GM15510 (cell line): ENCODE measurements around the gene TTYH2.

Experiments used
- POLR2A ChIP-seq: IDR thresholded peaks from 3 replicates; pipeline ENCODE4 v1.6.1; 2011; ENCODE audit warnings: borderline replicate concordance; ENCODE audit not compliant: insufficient read length; ENCODE audit errors: extremely low read depth

TTYH2 gene

DNA sequence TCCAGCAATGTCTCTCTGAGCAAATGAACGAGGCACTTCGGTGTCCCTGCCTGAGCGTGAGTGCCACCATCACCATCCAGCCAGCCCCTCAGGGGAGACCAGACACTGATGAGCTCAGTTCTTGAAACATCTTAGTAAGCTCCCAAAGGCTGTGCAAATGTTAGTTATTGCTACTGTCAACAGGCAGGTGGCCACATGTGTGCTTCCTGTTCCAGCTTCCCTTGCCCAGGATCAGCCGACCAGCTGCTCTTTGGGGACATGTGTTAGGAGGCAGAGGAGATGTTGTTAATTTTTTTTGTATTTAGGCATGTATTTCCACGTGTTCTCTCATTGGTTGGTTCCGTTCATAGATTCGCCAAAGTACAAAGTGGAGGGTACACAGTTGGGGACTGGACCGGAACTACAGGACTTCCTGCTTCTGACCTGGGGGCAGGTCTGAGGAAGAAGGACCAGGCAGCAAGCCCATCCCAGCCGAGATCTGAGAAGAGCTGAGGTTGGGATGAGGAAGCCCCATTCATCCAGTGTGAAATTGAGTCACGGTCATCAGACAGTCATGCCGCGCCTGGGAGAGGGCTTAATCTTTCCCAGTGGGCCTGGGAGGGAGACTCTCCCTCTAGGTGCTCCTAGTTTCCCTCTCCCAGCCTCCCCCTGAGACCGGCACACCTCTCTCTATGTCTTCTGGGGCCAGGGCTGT is 3.8 kb downstream of the TTYH2 start:
- TF ChIP-seq POLR2A, result no peak

DNA sequence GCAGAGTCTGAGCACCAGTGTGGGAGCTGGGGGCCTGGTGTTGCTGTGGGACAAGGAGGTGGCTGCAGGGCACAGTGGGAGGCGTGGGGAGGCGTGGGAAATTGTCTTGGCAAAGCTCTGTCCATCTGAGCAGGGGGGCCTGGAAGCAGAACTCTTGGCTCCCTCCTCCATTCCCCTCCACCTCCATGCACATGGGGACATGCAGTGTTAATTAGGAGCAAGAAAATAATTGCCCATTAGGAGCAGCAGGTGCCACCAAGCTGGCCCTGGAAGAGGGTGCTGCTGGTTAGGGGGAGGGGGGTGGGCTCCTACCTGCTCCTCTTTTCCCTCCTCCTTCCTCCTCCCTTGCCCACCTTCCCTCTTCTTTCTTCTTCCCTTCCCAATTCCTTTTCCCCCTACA is 4.5 kb downstream of the TTYH2 start:
- no peak for TF ChIP-seq POLR2A

DNA sequence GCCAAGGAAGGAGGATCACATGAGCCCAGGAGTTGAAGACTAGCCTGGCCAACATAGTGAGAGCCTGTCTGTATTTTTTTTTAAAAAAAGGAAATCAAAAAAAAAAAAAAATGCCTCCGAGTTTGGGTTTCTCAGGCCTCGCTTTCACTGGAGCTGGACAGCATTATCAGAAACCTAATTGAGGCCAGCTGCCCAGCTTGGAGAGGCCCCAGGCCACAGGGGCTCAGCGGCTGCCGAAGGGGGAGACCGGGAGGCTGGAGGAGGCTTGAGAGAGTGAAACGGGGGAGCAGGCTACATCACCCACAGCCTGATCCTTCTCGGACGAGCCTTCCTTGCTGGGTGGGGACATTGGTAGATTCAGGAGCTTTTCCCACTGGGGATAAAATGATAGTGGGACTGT is 5.1 kb downstream of the TTYH2 start:
- TF ChIP-seq POLR2A, result no peak

DNA sequence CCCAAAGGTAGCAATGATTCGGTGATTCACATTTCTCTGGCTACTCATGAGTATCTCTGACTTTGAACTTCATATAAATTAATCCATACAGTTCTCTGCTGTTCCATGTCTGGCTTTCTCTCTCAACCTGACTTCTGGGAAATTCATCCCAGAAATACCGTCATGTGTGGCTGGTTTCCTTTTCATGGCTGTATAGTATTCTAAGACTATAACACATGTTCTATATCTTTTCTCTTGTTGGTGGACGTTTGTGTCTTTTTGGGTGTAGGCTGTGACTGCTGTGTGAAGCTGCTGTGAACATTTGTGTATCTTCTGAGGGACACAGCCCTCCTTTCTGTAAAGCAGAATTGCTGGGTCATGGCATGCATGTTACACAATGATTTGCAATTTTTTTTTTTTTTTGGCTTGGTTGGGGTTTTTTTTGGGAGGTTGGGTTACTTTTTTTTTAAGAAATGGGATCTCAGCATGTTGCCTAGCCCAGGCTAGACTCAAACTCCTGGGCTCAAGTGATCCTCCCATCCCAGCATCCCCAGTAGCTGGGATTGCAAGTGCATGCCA is 6.3 kb downstream of the TTYH2 start:
- no peak for TF ChIP-seq POLR2A

DNA sequence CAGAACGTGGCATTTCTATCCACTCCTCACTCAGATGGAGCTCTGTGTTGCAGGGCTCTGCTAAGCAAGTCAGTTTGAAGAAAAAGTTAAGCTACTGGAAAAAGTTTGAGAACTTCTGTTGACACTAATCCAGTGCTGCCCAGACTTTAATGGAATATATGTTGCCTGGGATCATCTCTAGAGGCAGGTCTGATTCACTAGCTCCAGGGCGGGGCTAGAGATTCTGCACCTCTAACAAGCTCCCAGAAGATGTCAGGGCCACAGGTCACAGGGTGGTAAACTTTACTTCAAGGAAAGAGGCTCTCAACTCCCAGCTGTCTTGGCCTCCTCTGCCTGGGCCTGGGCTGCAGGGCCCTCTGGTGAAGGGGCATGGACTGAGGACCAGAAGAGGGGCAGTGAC is 6.8 kb downstream of the TTYH2 start:
- TF ChIP-seq POLR2A, result no peak

DNA sequence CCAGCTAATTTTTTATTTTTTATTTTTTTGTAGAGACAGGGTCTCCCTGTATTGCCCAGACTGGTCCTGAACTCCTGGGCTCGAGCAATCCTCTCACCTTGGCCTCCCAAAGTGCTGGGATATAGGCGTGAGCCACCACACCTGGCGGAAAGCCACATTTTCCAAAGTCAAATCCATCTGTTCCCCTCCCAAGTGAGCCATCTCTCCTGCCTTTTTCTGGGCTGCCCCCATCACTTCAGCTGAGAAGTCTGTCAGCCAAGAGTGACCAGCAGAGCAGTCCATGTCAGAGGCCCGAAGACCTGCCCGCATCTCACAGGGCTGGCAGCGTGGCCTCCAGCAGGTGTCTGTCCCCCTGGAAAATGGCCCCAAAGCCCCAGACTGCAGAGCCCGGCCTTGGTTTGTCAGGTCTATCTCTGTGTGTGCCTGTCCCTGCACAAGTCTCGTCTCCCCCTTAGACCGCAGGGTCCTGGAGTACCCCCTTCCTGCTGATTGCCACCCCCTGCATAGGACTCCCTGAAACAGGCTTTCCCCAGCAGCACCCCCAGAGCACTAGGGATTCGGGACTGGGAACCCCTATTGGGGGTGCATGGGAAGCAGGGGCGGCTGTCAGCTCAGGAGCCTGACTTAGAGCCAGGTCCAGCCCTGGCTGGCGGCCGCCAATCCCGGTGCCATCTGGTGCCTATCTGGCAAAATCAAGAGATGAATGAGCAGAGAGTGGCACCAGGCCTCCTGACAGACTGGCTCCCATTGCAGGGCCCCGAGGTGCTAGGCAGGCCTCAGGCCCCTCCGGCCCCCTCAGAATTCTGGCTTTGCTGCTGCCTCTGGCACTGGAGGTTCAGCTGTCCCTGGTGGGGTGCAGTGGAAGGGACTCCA is 7.8 kb downstream of the TTYH2 start:
- no peak for TF ChIP-seq POLR2A

DNA sequence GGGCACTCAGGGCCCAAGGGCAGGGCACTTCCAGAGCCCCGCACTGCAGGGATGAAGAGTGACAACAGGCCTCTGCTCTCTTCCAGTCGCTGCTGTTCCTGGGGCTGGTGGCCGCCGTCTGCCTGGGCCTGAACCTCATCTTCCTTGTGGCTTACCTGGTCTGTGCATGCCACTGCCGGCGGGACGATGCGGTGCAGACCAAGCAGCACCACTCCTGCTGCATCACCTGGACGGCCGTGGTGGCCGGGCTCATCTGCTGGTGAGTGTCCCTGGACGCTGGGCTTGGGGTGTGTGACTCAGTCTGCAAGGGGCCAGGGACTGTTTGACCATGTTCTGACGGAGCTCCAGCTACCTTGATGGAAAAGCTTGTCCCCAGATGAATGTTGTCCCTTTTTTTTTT is 9.0 kb downstream of the TTYH2 start:
- TF ChIP-seq POLR2A, result no peak

DNA sequence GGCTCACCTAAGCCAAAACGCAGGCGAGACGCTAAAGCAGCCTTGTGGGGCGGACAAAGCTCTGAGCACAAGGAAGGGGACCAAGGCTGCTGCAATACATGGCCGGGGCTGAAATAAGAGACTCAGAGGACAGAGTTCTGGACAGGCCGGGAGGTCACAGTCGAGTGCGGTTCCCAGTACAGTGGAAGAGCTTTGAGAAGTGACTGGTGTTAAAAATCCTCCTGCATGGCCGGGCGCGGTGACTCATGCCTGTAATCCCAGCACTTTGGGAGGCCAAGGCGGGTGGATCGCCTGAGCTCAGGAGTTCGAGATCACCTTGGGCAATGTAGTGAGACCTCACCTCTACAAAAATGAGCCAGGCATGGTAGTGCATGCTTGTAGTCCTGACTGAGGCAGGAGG is 10.5 kb downstream of the TTYH2 start:
- TF ChIP-seq POLR2A, result no peak

DNA sequence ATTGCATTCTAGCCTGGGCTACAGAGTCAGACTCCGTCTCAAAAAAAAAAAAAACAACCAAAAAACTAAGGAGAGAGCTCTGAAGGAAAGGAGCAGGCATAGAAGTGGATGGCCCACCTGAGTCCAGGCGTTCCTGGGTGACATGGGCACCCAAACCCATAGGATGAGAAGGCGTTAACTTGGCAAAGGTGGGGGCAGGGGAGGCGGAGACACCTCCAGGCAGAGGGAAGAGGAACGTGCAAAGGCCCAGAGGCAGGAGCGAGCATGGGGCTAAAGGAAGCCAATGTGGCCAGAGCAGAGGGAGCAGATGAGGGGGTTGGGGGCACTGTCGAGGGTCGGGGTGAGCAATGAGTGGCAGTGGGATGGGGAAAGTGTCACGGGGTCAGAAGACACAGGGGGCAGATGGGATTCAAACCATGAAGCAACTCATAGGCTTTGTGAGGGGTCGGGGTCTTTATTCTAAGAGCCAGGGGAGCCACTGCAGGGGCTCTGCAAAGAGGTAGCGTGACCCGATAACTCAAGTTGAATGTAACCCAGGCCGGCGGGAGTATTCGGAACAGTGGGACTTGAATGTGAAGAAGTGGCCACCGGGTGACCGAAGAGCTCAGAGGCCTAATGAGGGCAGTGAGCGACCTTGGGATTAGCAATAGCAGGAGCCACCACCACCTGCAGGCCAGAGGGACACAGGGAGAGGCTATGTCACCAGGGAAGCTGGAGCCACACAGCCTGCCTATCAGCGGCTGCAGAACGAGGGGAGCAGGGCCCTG is 11.8 kb downstream of the TTYH2 start:
- no peak for TF ChIP-seq POLR2A

DNA sequence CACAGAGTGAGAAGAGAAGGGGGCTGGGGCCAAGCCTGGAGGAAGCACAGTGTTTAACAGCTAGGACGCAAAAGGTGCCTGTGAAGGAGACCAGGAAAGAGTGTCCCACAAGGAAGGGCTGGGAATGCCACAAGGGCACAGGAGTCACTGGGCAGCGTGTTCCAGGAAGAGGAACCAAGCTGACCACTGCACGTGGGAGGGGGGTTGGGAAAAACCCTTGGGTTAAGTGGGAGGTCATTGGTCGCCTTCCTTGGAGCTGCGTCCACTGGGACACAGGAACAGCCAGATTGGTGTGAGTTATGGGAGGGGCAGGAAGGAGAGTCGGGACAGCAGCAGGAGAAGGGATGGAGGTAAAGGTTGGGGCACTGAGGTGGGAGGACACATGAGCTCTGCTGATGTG is 12.9 kb downstream of the TTYH2 start:
- TF ChIP-seq POLR2A, result no peak

DNA sequence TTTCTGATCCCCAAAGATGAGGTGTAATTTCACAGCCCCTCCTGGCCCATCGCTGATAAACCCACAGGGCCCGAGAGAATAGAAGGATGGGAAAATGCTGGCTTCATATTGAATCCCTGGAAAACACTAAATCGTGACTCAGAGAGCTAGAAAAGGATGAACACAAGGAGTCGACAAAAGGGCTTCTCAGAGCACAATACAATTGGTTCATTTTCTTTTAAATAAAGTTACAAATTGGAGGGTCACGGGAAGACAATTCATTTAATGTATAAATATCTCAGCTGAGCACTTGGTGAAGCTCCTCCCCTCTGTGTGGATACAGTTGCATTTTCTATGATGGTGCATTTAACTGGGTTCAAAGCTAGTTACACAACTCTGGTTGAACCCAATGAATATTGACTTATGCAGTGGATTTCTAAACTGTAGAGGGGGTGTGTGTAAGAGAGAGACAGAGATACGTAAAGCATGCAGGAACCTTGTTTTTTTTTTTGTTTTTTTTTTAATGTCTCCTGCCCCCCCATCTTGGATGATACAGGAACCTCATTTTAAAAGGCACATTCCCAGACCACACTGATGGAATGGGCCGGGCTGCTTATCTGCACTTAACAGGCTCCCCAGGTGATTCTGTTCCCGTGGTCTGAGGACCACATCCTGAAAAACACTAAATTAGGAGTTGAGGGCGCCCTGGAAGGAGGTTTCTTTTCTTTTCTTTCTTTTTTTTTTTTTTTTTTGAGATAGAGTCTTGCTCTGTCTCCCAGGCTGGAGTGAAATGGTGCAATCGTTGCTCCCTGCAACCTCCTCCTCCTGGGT is 14.1 kb downstream of the TTYH2 start:
- TF ChIP-seq POLR2A, result no peak

DNA sequence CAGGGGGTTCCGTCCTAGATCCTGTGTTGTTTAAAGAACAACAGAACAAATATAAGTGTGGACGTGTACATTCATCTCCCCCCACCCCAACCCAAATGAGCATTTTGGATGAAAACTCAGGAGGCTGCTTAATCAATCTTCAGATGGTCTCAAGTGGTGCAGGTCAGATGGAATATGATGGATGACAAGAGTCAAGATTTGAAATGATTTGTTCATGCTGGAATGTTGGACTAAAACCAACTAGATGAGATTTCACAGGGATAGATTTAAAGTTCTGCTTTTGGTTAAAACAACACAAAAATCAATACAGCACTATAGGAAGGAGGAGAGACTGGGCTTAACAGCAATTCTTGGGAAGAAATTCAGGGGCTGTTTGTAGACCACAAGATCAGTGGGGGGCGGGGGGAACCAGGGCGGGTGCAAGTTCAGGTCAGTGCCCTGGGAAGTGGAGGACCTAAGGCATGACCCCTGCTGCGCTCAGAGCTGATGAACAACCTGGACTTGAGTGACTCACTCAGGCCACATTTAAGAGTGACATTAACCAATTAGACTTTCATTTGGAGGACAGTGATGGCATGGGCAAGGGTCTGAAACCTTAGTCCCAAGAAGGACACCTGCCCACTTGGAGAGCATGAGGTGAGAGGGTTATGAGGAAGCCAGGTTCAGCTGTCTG is 15.1 kb downstream of the TTYH2 start:
- no peak for TF ChIP-seq POLR2A

DNA sequence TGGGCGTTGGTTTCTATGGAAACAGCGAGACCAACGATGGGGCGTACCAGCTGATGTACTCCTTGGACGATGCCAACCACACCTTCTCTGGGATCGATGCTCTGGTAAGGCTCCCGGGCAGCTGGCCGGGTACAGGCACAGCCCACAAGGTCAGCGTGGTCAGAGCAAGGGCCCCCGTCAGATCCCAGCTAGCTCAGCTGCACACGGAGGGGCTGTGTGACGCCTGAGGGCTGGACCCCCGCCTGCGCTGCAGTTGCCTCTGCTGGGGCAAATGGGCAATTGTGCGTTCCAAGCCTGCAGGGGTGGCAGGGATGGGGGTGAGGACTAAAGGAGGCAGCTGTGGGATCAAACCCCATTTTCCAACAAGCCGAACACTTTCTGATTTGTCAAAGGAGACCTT is 17.5 kb downstream of the TTYH2 start:
- no peak for TF ChIP-seq POLR2A
